Bronchus fibroblast of lung (primary cell): Measurements from ENCODE around the gene RUFY4. TPM values are rescaled to one million over a fixed set of nuclear protein-coding genes. Genes with fewer than 3 reads are reported as not detected.

ENCODE experiments used
- total RNA-seq: library from RNA; depleted of rRNA; stranded (reverse); fragments of >200 nt; gene quantifications from 2 replicates; pipeline ENCODE4 v1.2.3, GENCODE V29; 2015

Gene RUFY4, protein sequence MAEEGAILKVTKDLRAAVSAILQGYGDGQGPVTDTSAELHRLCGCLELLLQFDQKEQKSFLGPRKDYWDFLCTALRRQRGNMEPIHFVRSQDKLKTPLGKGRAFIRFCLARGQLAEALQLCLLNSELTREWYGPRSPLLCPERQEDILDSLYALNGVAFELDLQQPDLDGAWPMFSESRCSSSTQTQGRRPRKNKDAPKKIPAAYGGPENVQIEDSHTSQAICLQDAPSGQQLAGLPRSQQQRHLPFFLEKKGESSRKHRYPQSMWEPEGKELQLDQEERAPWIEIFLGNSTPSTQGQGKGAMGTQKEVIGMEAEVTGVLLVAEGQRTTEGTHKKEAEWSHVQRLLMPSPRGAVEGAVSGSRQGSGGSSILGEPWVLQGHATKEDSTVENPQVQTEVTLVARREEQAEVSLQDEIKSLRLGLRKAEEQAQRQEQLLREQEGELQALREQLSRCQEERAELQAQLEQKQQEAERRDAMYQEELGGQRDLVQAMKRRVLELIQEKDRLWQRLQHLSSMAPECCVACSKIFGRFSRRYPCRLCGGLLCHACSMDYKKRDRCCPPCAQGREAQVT
- total RNA-seq, result not detected in 2 replicates

DNA sequence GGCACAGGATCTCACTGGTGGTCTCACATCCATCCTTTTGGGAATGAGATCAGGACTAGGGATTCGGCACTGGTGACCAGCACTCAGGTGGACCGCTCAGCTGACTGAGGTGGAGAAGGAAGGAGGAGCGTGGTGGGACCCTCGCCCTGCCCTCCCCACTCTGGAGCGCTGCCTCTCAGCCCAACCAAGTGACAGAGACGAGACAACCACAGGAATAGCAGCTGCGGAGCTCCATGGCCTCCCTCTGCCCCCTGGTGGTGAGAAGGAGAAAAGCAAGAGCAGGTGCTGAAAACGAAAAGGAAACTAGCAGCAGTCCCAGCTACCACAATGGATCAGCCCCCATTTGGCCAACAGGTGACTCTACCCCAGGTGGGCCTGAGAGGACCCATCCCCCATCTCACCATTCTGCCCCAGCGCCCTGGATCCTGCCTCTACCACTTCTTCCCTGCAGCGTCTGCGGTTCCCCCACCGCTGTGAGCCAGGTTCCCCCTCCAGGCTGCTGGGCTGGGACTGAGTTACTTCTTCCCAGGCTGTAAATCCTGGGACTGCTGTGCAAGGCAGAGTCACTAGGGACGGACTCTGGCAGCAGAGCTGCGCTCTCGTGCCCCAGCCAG, at the start of gene RUFY4:
TSS of gene RUFY4 (plus strand) at position 533 of the 614 bp plus-strand sequence. CDS start 1,353 bp downstream, outside the sequence.

DNA sequence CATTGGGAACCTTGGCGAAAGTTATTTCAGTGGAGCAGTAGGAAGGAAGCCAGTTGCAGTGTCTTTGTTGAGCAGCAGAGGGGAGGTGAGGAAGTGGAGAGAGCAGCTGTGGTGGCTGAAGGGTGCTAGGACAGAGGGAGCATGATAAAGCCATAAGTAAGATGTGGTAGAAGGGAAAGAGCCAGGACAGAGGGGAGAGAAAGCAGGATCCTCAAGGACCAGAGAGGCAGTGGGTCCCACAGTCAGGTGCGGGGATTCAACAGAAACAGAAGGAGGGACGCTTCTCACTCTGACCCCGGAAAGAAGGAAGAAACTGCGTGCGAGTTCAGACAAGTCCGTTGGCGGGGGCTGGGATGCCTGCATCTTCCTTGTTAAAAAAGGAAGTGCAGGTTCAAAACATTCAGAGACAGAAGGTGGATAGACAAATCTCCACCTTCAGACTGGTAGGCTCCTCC, 56.6 kb downstream of the RUFY4 start, which contains the start of gene CXCR2:
TSS of gene CXCR2 (plus strand) at position 403 of the 455 bp plus-strand sequence. CDS start 8,774 bp downstream, outside the sequence.

Other genes starting within 250 kb of the RUFY4 start
- 15.3 and 18.3 TPM in 2 replicates for gene TNS1, start 66.3 kb upstream of the RUFY4 start, total RNA-seq
- gene CXCR2, start 56.8 kb downstream of the RUFY4 start, total RNA-seq, result not detected in 2 replicates
- not detected in 2 replicates for gene CXCR1, start 97.7 kb downstream of the RUFY4 start, total RNA-seq
- 290 and 337 TPM in 2 replicates for gene ARPC2, start 147.9 kb downstream of the RUFY4 start, total RNA-seq
- 0.17 TPM in 1 of 2 replicates, not detected in the other for gene GPBAR1, start 191.8 kb downstream of the RUFY4 start, total RNA-seq
- 105 and 126 TPM in 2 replicates for gene AAMP, start 200.9 kb downstream of the RUFY4 start, total RNA-seq
- 64.2 and 67.2 TPM in 2 replicates for gene PNKD, start 201.3 kb downstream of the RUFY4 start, total RNA-seq
- gene TMBIM1, start 223.2 kb downstream of the RUFY4 start, total RNA-seq, result 135 and 139 TPM in 2 replicates